Measurements from ENCODE around the gene WWP2.

Gene WWP2

GRCh38 chr16:69870761-69871160 is 108.6 kb downstream of the WWP2 start:
- H4K20me1 ChIP-seq (ENCODE audit: insufficient read depth): no peaks in the 10 kb centered on the region
- H3K27ac ChIP-seq: no peak overlapping the region
- H3K79me2 ChIP-seq (ENCODE audit: insufficient read depth, low read depth): no peaks in the 10 kb centered on the region
- H3K4me3 ChIP-seq (IDR thresholded peaks at IDR 0.05; ENCODE audit: insufficient read depth, low read depth, low read length): no peak overlapping the region
- no peak overlapping the region for H2AFZ ChIP-seq (ENCODE audit: low read depth)
- no peak overlapping the region for H3K4me2 ChIP-seq
- H3K36me3 ChIP-seq (ENCODE audit: insufficient read depth): no peaks in the 10 kb centered on the region; the same call in 1 of the 2 replicates
- no peak for TF ChIP-seq CTCF (conservative IDR thresholded peaks at IDR 0.05; ENCODE audit: low read depth, low read length)
- no peaks in the 10 kb centered on the region for H3K27me3 ChIP-seq (ENCODE audit: insufficient read depth, low read depth)
- no peak overlapping the region for H3K9ac ChIP-seq
- no peaks in the 10 kb centered on the region for H3K4me1 ChIP-seq (ENCODE audit: low read depth, poor library complexity, severe bottlenecking)

GRCh38 chr16:69871708-69872107 is 109.6 kb downstream of the WWP2 start:
- no peak overlapping the region for H2AFZ ChIP-seq (ENCODE audit: low read depth)
- no peaks in the 10 kb centered on the region for H3K79me2 ChIP-seq (ENCODE audit: insufficient read depth, low read depth)
- no peaks in the 10 kb centered on the region for H4K20me1 ChIP-seq (ENCODE audit: insufficient read depth)
- H3K27ac ChIP-seq: no peak overlapping the region
- H3K36me3 ChIP-seq (ENCODE audit: insufficient read depth): no peaks in the 10 kb centered on the region; the same call in 1 of the 2 replicates
- H3K4me2 ChIP-seq: no peak overlapping the region
- H3K4me1 ChIP-seq (ENCODE audit: low read depth, poor library complexity, severe bottlenecking): no peaks in the 10 kb centered on the region
- no peak overlapping the region for H3K4me3 ChIP-seq (IDR thresholded peaks at IDR 0.05; ENCODE audit: insufficient read depth, low read depth, low read length)
- H3K27me3 ChIP-seq (ENCODE audit: insufficient read depth, low read depth): no peaks in the 10 kb centered on the region
- no peak overlapping the region for H3K9ac ChIP-seq
- no peak for TF ChIP-seq CTCF (conservative IDR thresholded peaks at IDR 0.05; ENCODE audit: low read depth, low read length)

GRCh38 chr16:69872888-69873287 is 110.8 kb downstream of the WWP2 start:
- Histone ChIP-seq H3K4me2 (no peak overlapping the region), H3K9ac (no peak overlapping the region), H2AFZ (ENCODE audit: low read depth) (no peak overlapping the region), H3K27ac (no peak overlapping the region), H3K27me3 (ENCODE audit: insufficient read depth, low read depth) (no peaks in the 10 kb centered on the region), H3K4me3 (IDR thresholded peaks at IDR 0.05; ENCODE audit: insufficient read depth, low read depth, low read length) (no peak overlapping the region), H4K20me1 (ENCODE audit: insufficient read depth) (no peaks in the 10 kb centered on the region), H3K4me1 (ENCODE audit: low read depth, poor library complexity, severe bottlenecking) (no peaks in the 10 kb centered on the region), H3K79me2 (ENCODE audit: insufficient read depth, low read depth) (no peaks in the 10 kb centered on the region), H3K36me3 (ENCODE audit: insufficient read depth) (no peaks in the 10 kb centered on the region; the same call in 1 of the 2 replicates)
- no peak for TF ChIP-seq CTCF (conservative IDR thresholded peaks at IDR 0.05; ENCODE audit: low read depth, low read length)

GRCh38 chr16:69873783-69874182 is 111.7 kb downstream of the WWP2 start:
- H3K27me3 ChIP-seq (ENCODE audit: insufficient read depth, low read depth): no peaks in the 10 kb centered on the region
- no peaks in the 10 kb centered on the region for H3K4me1 ChIP-seq (ENCODE audit: low read depth, poor library complexity, severe bottlenecking)
- no peak for TF ChIP-seq CTCF (conservative IDR thresholded peaks at IDR 0.05; ENCODE audit: low read depth, low read length)
- H3K4me2 ChIP-seq: no peak overlapping the region
- H3K27ac ChIP-seq: no peak overlapping the region
- no peaks in the 10 kb centered on the region for H3K79me2 ChIP-seq (ENCODE audit: insufficient read depth, low read depth)
- H2AFZ ChIP-seq (ENCODE audit: low read depth): no peak overlapping the region
- no peaks in the 10 kb centered on the region; the same call in 1 of the 2 replicates for H3K36me3 ChIP-seq (ENCODE audit: insufficient read depth)
- H3K4me3 ChIP-seq (IDR thresholded peaks at IDR 0.05; ENCODE audit: insufficient read depth, low read depth, low read length): no peak overlapping the region
- H4K20me1 ChIP-seq (ENCODE audit: insufficient read depth): no peaks in the 10 kb centered on the region
- no peak overlapping the region for H3K9ac ChIP-seq
